NCI-H774 (cell line): ENCODE data around the gene REP15.
"Not testable (repeated sequence)": the region's sequence is repeated elsewhere in the genome, so short reads cannot be mapped to it uniquely, and the experiment has no call there.

Experiments
- DNase-seq: peaks from one replicate; lab custom pipeline; 2025; lab: John Stamatoyannopoulos, UW

Gene REP15

GRCh38 chr12:27696293-27696652 lies at the start of gene REP15:
TSS of gene REP15 (plus strand) at chr12:27696447. CDS start at chr12:27696563, 116 bp downstream.
- no peak for DNase-seq

- DNase-seq = no peak
Measured at GRCh38 chr12:27650011-27650410, 46.2 kb upstream of the REP15 start.

- no peak for DNase-seq
Measured at GRCh38 chr12:27651201-27651600, 45.0 kb upstream of the REP15 start.

GRCh38 chr12:27652174-27652763 lies 44.0 kb upstream of the REP15 start:
- peak; percentile 71 for DNase-seq

GRCh38 chr12:27653661-27654060 lies 42.6 kb upstream of the REP15 start:
- DNase-seq = no peak

- DNase-seq = not testable (repeated sequence)
Measured at GRCh38 chr12:27655476-27655875, 40.8 kb upstream of the REP15 start.

- no peak for DNase-seq
Measured at GRCh38 chr12:27657296-27657695, 39.0 kb upstream of the REP15 start.

- DNase-seq = no peak
Measured at GRCh38 chr12:27665704-27666103, 30.5 kb upstream of the REP15 start.

GRCh38 chr12:27666510-27666909 lies 29.7 kb upstream of the REP15 start:
- no peak for DNase-seq

- no peak for DNase-seq
Measured at GRCh38 chr12:27667540-27667939, 28.7 kb upstream of the REP15 start.

GRCh38 chr12:27672051-27672450 lies 24.2 kb upstream of the REP15 start:
- DNase-seq = no peak

- DNase-seq = no peak
Measured at GRCh38 chr12:27672643-27673042, 23.6 kb upstream of the REP15 start.

- DNase-seq = no peak
Measured at GRCh38 chr12:27673101-27673718, 23.0 kb upstream of the REP15 start.

GRCh38 chr12:27674989-27675388 lies 21.3 kb upstream of the REP15 start:
- no peak for DNase-seq

- no peak for DNase-seq
Measured at GRCh38 chr12:27680619-27681018, 15.6 kb upstream of the REP15 start.

- no peak for DNase-seq
Measured at GRCh38 chr12:27682534-27682933, 13.7 kb upstream of the REP15 start.

- no peak for DNase-seq
Measured at GRCh38 chr12:27685274-27685673, 11.0 kb upstream of the REP15 start.

- no peak for DNase-seq
Measured at GRCh38 chr12:27686147-27686546, 10.1 kb upstream of the REP15 start.

- no peak for DNase-seq
Measured at GRCh38 chr12:27688671-27689070, 7.6 kb upstream of the REP15 start.

GRCh38 chr12:27689558-27690180 lies 6.6 kb upstream of the REP15 start:
- no peak for DNase-seq

GRCh38 chr12:27693403-27693802 lies 2.8 kb upstream of the REP15 start:
- no peak for DNase-seq

- no peak for DNase-seq
Measured at GRCh38 chr12:27695556-27696292, 523 bp upstream of the REP15 start.
